Esophagus squamous epithelium (tissue), 4 donors: ENCODE measurements around the gene SMPD2.

Source experiments
- POLR2A ChIP-seq, 4 donors: fragments of 450-650 bp; IDR thresholded peaks; one replicate each; pipeline ENCODE4 v1.6.1; 2017; ENCODE audit warnings: antibody characterized with exemption in 4 of 4, mild to moderate bottlenecking in 4 of 4, moderate library complexity in 3 of 4
- TF ChIP-seq, protein P1 (sequence below), 6 experiments: fragments of 450-650 bp in 4 of 6; fragments of 200-600 bp in 2 of 6; sonication (generic) in 2 of 6; IDR thresholded peaks; one replicate each; pipeline ENCODE4 v1.5.1; 2016 to 2019; ENCODE audit warnings: antibody characterized with exemption in 6 of 6, mild to moderate bottlenecking in 4 of 6, moderate library complexity in 4 of 6

DNA sequence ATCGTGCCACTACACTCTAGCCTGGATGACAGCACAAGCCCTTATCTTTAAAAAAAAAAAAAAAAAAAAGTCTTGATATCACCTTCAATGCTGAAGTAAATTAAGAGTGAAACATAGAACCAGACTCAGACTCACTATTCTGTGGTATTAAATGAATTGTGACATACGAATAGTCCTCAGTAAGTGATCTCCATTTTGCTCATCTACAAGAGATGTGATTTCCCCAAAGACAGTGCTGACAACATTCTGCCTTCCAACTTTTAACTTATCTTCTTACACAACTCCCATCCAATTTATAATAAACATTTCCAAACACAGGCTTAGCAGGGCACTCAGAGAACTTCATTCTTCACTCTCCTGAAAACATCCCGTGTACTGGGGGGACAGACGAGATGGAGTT lies 34.5 kb downstream of the SMPD2 start:
- TF ChIP-seq, protein P1, sequence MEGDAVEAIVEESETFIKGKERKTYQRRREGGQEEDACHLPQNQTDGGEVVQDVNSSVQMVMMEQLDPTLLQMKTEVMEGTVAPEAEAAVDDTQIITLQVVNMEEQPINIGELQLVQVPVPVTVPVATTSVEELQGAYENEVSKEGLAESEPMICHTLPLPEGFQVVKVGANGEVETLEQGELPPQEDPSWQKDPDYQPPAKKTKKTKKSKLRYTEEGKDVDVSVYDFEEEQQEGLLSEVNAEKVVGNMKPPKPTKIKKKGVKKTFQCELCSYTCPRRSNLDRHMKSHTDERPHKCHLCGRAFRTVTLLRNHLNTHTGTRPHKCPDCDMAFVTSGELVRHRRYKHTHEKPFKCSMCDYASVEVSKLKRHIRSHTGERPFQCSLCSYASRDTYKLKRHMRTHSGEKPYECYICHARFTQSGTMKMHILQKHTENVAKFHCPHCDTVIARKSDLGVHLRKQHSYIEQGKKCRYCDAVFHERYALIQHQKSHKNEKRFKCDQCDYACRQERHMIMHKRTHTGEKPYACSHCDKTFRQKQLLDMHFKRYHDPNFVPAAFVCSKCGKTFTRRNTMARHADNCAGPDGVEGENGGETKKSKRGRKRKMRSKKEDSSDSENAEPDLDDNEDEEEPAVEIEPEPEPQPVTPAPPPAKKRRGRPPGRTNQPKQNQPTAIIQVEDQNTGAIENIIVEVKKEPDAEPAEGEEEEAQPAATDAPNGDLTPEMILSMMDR (IDR thresholded peaks at IDR 0.05) = no peak
- TF ChIP-seq POLR2A (IDR thresholded peaks at IDR 0.05) = no peak
